Stimulated activated CD8-positive, alpha-beta memory T cell treated with anti-CD3 and anti-CD28 coated beads, Interleukin-4, amount 100 ng/mL, for 24 hours (primary cell): ENCODE measurements around the gene TCF7L2.

Source experiments
- DNase-seq: peaks from one replicate; pipeline ENCODE4 v3.0.0-alpha.2; 2020; ENCODE audit warnings: low read depth

Gene TCF7L2

DNA sequence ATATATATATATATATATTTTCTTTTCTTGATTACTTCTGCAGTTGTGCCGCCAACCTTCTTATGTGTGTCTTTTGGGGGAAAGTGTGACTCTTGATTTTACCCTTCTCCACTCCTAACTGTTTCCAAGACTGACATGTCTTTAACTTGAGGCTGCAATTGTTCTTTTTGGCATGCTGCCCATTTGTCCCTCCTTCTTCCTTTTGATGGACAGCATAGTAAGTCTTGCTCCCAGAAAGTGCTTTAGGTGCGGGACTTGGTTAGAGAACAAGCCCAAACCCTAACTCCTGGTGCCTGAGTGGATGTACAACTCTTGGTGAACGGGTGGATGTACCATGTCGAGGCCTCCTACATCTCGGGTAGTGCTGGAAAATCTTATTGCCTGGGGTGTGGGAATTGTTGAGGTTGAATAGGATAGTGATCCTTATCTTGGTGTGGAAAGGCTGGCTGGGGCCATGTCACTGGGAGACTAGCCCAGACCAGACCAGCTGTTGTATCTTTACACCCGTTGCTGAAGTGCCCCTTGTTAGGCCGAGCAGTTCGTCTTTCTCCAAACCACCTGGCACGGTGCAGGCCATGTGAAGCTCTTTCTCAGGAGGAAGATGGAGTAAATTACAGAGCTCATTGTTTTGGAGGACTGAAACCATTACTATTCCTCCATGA, 16.3 kb downstream of the TCF7L2 start:
- DNase-seq = no peak

DNA sequence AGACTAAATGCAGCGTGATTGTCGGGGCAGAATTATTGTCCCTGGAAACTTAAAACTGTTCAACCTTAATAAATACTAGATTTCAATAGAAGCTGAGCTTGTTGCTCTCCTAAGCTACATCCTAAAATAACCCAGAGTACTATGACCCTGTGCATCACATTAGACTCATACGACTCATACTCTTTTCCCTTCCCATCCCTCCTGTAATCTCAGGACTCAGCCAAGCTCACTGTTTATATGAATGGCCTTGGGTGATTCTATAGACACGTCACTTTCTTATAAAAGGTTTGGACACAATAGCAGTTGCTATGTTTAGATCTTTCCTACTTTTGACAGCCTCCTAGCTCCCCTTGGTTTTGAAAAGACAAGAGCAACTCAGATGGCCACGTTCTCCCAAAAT, 17.2 kb downstream of the TCF7L2 start:
- no peak for DNase-seq

GRCh38 chr10:112969131-112969530, 19.1 kb downstream of the TCF7L2 start:
- DNase-seq = no peak

DNA sequence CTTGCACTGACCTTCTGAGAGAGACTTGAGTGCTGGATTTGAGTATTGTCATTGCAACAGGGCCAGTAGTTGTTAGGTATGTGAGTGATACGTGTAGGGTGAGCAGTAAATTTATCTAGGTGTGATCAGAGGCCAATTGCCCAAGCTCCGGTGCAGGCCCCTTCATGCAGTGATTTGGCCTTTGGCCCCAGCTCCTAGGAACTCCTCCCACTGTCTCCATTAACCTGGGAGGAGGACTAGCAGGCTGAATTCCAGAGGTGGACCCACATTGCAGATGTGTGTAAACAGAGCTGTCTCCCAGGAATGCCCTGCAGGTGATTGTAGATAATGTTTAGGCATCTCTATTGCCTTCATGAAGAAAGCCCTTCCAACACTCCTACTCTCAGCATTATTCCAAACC, 19.5 kb downstream of the TCF7L2 start:
- no peak for DNase-seq

GRCh38 chr10:112970021-112970420, 20.0 kb downstream of the TCF7L2 start:
- no peak for DNase-seq

DNA sequence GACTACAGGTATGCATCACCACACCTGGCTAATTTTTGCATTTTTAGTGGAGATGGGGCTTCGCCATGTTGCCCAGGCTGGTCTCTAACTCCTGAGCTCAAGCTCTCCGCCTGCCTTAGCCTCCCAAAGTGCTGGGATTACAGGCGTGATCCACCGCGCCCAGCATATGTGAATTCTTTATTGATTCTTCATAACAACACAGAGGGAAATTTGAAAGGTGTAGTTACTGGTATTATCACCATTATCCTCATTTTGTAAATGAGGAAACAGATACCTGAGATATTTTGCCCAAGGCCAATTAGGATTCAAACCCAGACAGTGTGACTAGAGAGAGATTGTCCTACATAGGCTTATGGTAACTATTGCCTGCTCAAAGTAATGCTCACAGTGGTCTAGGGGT, 22.6 kb downstream of the TCF7L2 start:
- DNase-seq = no peak

GRCh38 chr10:112973046-112973445, 23.0 kb downstream of the TCF7L2 start:
- DNase-seq = no peak

DNA sequence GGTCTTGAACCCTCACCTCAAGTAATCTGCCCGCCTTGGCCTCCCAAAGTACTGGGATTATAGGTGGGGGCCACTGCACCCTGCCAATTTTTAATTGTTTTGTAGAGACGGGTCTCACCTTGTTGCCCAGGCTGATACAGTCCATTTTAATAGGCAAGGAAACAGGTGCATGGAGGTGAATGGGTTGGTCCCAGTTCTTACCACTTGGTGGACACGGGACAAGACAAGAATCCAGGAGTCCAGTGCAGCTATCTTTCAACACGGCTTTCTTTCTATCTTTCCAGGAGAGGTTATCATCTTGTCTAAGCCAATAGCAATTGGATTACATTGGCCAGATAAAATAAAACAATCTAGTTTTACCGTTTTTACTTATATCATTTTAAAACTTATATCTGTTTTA, 23.8 kb downstream of the TCF7L2 start:
- DNase-seq = no peak

- DNase-seq = no peak
Measured at GRCh38 chr10:112977426-112977898, 27.4 kb downstream of the TCF7L2 start.

DNA sequence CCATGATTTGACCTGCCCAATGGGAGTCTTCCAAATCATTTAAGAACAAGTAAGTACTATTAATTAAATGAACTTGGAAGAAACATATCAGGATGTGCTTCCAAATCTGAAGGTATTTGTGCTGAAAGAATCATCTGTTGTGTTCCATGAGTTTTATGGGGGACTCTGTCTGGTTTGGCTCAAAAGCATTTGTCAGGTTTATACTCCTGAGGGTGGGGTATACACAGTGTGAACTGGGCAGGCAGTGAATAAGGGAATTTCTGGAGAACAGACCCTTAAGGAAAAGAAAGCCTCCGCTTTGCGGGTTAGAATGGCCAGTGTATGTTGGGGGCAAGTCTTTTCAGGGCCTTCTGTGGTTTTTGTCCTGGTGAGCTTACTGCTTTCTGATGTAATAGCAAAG, 29.9 kb downstream of the TCF7L2 start:
- no peak for DNase-seq

DNA sequence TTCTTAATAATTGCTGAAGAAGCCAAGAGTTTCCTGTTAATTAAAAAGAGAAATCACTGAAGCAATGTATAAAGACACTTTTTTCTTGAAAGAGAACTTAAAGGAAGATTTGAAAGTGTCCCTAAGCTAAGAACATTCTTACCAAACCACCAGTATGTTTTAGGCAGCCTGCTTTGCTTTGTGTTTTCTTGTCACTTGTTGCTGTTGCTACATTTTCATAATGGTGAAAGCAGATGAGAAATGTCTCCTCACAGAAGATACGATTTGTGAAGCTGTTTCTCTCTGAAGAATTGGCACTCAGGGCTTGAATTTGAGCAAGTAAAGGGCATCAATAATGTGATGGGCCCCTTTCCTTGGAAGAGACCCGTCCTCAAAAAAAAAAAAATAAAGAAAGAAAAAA, 30.9 kb downstream of the TCF7L2 start:
- DNase-seq = no peak

DNA sequence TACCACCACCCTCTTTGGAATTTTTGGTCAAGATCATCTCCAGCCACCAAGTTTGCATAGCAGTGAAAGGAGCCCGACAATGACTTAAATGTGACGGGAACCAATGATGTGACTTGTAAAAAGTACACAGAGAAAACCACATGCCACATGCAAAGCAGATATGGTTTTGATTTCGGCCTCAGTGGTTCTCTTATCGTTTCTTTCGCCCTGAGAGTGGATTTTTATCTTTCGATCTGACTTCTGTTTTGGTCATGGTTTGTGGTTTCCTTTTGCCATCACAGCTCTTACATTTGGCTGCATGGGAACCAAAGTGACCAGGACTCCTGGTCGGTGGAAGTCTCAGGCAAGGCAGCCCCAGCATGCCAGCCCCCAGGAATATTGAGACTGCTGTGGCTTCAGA, 31.5 kb downstream of the TCF7L2 start:
- peak; percentile 2 for DNase-seq

- no peak for DNase-seq
Measured at GRCh38 chr10:112983444-112984056, 33.5 kb downstream of the TCF7L2 start.

GRCh38 chr10:112984756-112985155, 34.7 kb downstream of the TCF7L2 start:
- DNase-seq = no peak

DNA sequence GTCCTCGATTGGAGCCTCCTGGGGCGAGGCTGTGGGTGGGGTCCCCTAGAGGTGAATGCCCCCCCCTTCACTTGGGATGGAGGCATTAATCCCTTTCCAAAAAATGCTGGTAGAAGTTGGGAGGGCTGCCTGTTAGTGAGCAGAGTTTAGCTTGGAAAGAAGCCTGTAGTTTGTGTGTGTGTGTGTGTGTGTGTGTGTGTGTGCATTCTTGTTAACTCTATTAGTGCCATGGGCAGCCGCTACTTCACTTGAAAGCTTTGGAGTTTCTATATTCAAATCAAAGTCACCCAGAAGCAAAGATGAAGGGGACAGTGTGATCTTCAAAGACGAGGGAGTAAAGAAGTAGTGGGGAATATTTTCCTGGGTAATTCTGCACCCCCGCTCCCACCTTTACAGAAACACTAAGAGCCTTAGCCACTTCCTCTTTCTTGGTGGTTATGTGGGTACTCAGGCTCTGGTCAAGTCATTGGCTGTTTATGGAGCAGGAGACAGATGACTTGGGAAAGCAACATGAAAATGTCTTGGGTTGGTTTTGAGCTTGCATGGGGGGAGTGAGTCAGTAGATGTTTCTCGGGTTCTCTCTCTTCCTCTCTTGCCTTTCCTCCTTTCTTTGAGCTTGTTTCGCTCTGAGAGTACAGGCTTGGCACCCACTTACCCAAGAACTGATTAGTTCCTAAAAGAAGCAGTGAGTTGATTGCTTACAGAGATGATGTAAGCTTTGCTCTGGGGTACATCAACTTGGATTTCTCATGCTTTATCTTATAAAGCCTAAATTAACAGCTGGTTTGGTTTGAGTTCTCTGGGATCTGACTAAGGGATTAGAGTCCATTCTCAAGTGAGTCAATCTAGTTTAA, 35.9 kb downstream of the TCF7L2 start:
- no peak for DNase-seq

DNA sequence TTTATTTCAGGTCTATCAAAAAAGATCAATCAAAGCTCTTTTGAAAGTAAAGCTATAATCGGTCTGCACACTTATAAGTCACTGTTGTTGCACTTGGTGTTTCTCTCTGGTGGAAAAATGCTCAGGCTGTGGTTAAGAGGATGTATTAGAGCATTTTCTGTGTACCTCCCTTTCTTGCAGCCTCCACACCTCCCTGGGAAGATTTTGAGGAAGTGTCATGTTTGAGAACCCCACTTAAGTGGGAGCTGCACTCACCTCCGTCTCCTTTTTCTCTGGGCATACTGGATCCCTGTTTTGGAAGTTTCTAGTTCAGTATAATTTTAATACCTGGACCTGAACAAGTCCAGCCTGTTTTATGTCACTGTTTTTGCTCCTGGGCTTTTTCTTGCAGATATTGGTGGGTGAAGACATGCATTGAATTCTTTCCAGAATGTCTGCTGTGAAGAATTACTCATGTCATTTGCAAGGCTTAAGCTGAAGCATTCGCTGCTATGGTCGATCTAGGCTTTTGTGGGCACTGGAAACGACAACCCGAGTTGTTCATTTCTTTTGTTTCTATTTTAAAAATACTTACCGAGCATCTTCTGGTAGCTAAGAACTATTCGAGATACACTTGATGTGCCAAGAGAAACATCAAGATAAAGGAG, 36.6 kb downstream of the TCF7L2 start:
- no peak for DNase-seq

DNA sequence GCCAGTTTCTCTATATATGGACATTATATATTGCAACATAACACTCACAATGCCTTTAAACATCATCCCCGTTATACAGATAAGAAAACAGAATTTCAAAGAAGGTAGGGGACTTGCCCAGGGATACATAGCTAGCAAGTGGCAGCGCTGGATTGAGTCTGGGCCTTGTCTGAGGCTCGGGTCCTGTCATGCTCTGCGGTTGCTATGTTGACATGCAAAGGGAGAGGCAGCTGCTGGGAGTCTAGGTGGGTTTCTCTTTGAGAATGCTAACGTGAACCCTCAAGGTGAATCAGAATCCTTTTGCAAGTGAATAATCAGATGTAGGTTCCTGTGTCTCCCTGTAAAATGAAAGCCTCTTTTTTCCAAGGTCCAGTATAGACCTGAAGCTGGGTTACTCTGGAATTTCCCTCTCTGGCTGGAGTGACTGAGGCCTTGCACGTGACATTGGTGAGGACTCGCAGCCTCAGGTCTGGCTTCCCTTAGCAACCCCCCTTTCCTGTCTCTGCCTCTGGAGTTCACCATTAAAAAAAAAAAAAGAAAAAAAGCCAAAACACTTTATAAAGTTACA, 38.9 kb downstream of the TCF7L2 start:
- DNase-seq = no peak

GRCh38 chr10:112989826-112990225, 39.8 kb downstream of the TCF7L2 start:
- no peak for DNase-seq

DNA sequence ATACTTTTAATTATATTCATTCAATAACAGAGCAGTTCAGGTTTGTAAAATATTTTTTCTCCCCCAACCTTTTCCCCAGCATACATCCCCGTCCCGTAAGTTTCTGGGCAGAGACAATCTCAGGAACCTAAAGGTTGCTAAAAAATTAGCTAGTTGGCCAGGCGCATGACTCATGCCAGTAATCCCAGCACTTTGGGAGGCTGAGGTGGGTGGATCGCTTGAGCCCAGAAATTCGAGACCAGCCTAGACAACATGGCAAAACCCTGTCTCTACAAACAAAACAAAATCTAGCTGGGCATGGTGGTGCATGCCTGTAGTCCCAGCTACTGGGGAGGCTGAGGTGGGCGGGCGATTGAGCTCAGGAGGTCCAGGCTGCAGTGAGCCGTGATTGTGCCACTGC, 40.2 kb downstream of the TCF7L2 start:
- DNase-seq = no peak

- no peak for DNase-seq
Measured at GRCh38 chr10:112991888-112992491, 41.9 kb downstream of the TCF7L2 start.

DNA sequence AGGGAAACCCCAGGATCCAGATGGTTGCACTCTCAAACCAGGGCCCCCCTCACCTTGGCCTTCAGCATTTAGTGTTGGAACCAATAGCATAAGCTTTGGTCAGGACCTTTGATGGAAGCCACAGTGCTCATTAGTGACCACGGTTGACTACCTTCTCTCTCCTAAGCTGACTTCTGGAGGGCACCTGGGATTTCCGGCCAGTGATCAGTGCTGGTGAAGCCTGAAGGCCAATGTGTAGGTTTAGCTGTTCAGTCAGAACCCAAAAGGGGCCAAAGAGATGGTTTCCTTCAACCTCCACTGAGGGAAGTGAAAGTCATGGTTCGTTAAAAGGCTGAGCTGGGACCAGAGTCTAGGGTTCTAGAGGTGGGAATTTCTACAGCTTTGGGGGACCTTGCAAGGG, 46.4 kb downstream of the TCF7L2 start:
- no peak for DNase-seq

GRCh38 chr10:112999102-112999501, 49.1 kb downstream of the TCF7L2 start:
- DNase-seq = no peak
